Erythroblast (primary cell): ENCODE data around the gene RGS12.

Source experiments
- GATA1 ChIP-seq: IDR thresholded peaks from 2 replicates; pipeline ENCODE4 v1.6.1; 2011; ENCODE audit warnings: low read depth, mild to moderate bottlenecking, control low read depth, low read length, moderate library complexity
- POLR2A ChIP-seq: IDR thresholded peaks from 2 replicates; pipeline ENCODE4 v1.6.1; 2011; ENCODE audit warnings: mild to moderate bottlenecking, low read length

DNA sequence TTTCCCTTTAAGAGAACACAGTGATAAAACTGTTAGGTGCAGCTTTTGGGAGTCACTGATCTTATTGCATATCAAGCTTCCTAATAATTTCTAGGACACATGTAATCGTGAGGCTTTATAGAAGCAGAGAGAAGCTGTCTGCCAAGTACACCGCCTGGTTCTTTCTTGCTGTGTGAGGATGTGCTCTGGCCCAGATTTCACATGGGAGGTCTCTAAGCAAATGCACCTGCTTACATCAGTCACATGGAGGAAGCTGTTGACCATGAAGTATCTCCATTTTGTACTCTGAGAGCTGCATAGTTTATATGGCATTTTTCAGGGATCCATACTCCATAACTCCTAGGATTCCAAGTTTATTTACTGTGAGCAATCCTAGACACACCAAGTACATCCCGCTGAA lies 37.1 kb downstream of the RGS12 start:
- TF ChIP-seq POLR2A = no peak
- TF ChIP-seq GATA1 = no peak
